Right lobe of liver (tissue), 6 donors: ENCODE results near the gene C1orf105. TPM values are rescaled to one million over a fixed set of nuclear protein-coding genes. Genes with fewer than 3 reads are reported as not detected.
A peak's percentile ranks its signal among the peaks of the same experiment; 100 is the strongest.

Experiments
- ATAC-seq, 4 donors: fragments of 200-7000 bp; cut with Tn5 transposase; one replicate each; pipeline ENCODE4 v1.9.1; 2020; ENCODE audit warnings: mild to moderate bottlenecking in 4 of 4, moderate library complexity in 4 of 4
- DNase-seq, 3 donors: peaks; one replicate each; pipeline ENCODE4 v3.0.0-alpha.2; 2020
- H3K27ac ChIP-seq, 3 donors: fragments of 200-600 bp; one replicate each; pipeline ENCODE4 v1.8.0; 2022
- H3K27me3 ChIP-seq, 2 donors: fragments of 200-600 bp; one replicate each; pipeline ENCODE4 v1.8.0; 2022
- H3K36me3 ChIP-seq, 4 donors: fragments of 200-600 bp; sonication (generic) in 1 of 4; one replicate each; pipeline versions ENCODE4 v1.5.1 to v1.8.0; 2017 to 2022; ENCODE audit warnings: control low read depth in 1 of 4
- H3K4me1 ChIP-seq, 4 donors: fragments of 200-600 bp; sonication (generic) in 1 of 4; one replicate each; pipeline versions ENCODE4 v1.5.1 to v1.8.0; 2017 to 2022; ENCODE audit warnings: control low read depth in 1 of 4
- H3K4me3 ChIP-seq, 3 donors: fragments of 200-600 bp; one replicate each; pipeline ENCODE4 v1.8.0; 2022
- H3K9me3 ChIP-seq, 4 donors: fragments of 200-600 bp; sonication (generic) in 1 of 4; one replicate each; pipeline versions ENCODE4 v1.5.1 to v1.8.0; 2017 to 2022; ENCODE audit warnings: control low read depth in 1 of 4
- CTCF ChIP-seq, 4 donors: fragments of 200-600 bp in 3 of 4; fragments of 450-650 bp in 1 of 4; IDR thresholded peaks; one replicate each; pipeline versions ENCODE4 v1.5.1 to v1.8.0; 2016 to 2022; ENCODE audit warnings: antibody characterized with exemption in 4 of 4, mild to moderate bottlenecking in 2 of 4
- POLR2A ChIP-seq: fragments of 450-650 bp; IDR thresholded peaks from one replicate; pipeline ENCODE4 v1.6.1; 2017; ENCODE audit warnings: antibody characterized with exemption, mild to moderate bottlenecking
- WGBS: methylation state at CpG from one replicate; pipeline ENCODE4 v1.1.6; 2018; ENCODE audit warnings: low coverage, low lambda C conversion rate; ENCODE audit not compliant: insufficient coverage; ENCODE audit errors: missing lambda C conversion rate; 5-methylcytosine and 5-hydroxymethylcytosine counted together
- intact Hi-C, 2 donors: fragments of 100-400 bp; cut with DNase I; formaldehyde crosslinking; loops; one replicate each; pipeline versions ENCODE4 v1.11.2 to v1.14.1; 2022
- total RNA-seq, 6 experiments: library from RNA; depleted of rRNA in 2 of 6; stranded (reverse); fragments of >200 nt in 2 of 6; fragmentation: NEBNext Ultra II Directional in 3 of 6; extraction: Animal tissue kit (Norgen Biotek cat#: 25700) in 3 of 6; gene quantifications; one replicate each; pipeline versions ENCODE4 v1.1.0 to v1.2.4, GENCODE V29; 2016 to 2023
- donor health status: DM: no; HTN: yes; CAD: no.
- donor health status: DM: no; HTN: no; CAD: no.
- donor health status: DM: no; HTN: no; CAD: no.
- donor health status: DM: no; HTN: yes; CAD: no.
- donor health status: DM: no; HTN: yes; CAD: no.

Gene C1orf105
- total RNA-seq, 6 experiments from 2014 or later: 0.24 to 1.3 (median 0.46) TPM; not detected in 2

- ATAC-seq (peak; percentile 100), DNase-seq (peak; percentile 92 to 93 (median 93))
- no peaks in the 10 kb centered on the region for H3K9me3 ChIP-seq
- peak within 1 kb of the TSS; percentile 85 to 98 (median 86) for H3K4me3 ChIP-seq
- intact Hi-C loops: loop anchor here in 1 of 2 donors (10.0 kb wide), 1 partner anchor 281 kb away; no protein-coding TSS in a partner anchor
- no peaks in the 10 kb centered on the region for H3K27me3 ChIP-seq
- H3K27ac ChIP-seq: peak within 1 kb of the TSS; percentile 69 to 82 (median 81)
- TF ChIP-seq POLR2A (peak; percentile 54), CTCF (IDR thresholded peaks at IDR 0.05) (peak; percentile 75 to 90 (median 86))
- H3K36me3 ChIP-seq: no peaks in the 10 kb centered on the region
- H3K4me1 ChIP-seq: peaks cover 0 to 10% (median 0%) of the 10 kb centered on the region in 4 donors
- 7% methylated on average over 27 of the region's 43 CpGs for whole genome bisulfite sequencing
Measured at GRCh38 chr1:172443666-172444453, 23.4 kb downstream of the C1orf105 start, which contains the start of gene PIGC. PIGC (minus strand) TSS chr1:172444069; CDS start chr1:172442622, 1,447 bp downstream.

GRCh38 chr1:172446547-172446946 is 26.1 kb downstream of the C1orf105 start:
- no peak for TF ChIP-seq POLR2A
- no peak for TF ChIP-seq CTCF (IDR thresholded peaks at IDR 0.05)
- WGBS: 77% methylated on average over 3 of the region's 3 CpGs
- H3K4me1 ChIP-seq: peaks cover 0 to 26% (median 0%) of the 10 kb centered on the region in 4 donors
- no peak for DNase-seq
- no peaks in the 10 kb centered on the region for H3K27me3 ChIP-seq
- ATAC-seq: no peak
- intact Hi-C loops: loop anchor here in 1 of 2 donors (10.0 kb wide), 1 partner anchor 278 kb away; no protein-coding TSS in a partner anchor
- H3K27ac ChIP-seq: no peak overlapping the region
- no peak overlapping the region for H3K4me3 ChIP-seq
- no peaks in the 10 kb centered on the region for H3K9me3 ChIP-seq
- no peaks in the 10 kb centered on the region for H3K36me3 ChIP-seq

DNA sequence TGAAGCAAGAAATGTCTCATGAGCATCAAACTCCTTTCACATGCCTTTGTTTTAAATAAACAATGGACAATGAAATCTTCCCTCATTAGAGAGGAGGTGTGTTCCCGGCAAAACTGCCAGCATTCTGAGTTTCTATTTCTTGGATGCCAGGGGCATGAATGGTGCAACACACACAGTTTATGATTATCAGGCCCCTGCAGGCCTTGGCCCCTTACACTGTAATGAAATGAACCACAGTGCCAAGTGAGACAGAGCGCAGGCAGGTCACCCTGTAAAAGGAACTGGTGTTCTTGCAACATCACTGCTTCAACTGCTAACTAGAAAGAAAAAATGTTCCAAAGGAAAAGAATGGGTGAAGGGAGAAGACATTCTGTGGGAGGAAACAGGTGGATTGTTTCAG is 27.2 kb downstream of the C1orf105 start:
- TF ChIP-seq CTCF (IDR thresholded peaks at IDR 0.05) (no peak), POLR2A (no peak)
- no peaks in the 10 kb centered on the region for H3K9me3 ChIP-seq
- WGBS: 54% methylated on average over 2 of the region's 2 CpGs
- intact Hi-C loops: loop anchor here in 1 of 2 donors (10.0 kb wide), 1 partner anchor 277 kb away; no protein-coding TSS in a partner anchor
- H3K27ac ChIP-seq: no peak overlapping the region
- peaks cover 0 to 27% (median 0%) of the 10 kb centered on the region in 4 donors for H3K4me1 ChIP-seq
- DNase-seq: no peak
- no peaks in the 10 kb centered on the region for H3K36me3 ChIP-seq
- no peak for ATAC-seq
- no peaks in the 10 kb centered on the region for H3K27me3 ChIP-seq
- no peak overlapping the region for H3K4me3 ChIP-seq

DNA sequence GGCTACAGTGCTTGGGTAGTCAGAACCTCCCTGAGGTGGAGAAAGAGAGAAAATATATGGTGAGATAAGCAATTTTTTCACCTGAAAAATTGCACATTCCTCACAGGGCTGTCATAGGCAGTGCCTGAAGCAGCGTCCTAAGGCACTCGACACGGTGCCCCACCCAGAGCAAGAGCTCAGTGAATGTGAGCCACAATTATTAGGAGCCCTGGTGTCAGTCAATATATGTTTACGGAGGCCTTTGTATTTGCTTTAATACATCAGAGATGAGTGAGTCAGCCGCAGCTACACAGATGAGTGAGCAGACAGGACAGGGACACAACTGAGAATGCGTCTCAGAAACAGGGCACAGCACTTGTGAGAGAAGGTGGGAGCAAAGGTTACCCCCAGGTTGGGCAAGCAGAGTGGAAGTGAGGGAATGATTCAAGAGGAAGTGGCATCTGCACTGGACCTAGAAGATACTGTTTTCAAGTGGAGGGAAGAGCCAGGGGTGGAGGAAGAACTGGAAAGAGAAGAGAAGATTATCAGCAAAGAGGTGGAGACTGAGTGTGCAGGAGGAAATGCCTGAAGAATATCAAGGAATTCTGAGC is 28.6 kb downstream of the C1orf105 start:
- peak in 1 of 3 donors; percentile 19 for DNase-seq
- WGBS: 77% methylated on average over 6 of the region's 6 CpGs
- TF ChIP-seq POLR2A: no peak
- TF ChIP-seq CTCF (IDR thresholded peaks at IDR 0.05): no peak
- Histone ChIP-seq H3K27ac (no peak overlapping the region), H3K36me3 (no peaks in the 10 kb centered on the region), H3K9me3 (no peaks in the 10 kb centered on the region), H3K4me1 (peaks cover 0 to 25% (median 2%) of the 10 kb centered on the region in 4 donors), H3K4me3 (no peak overlapping the region), H3K27me3 (no peaks in the 10 kb centered on the region)
- peak in 1 of 4 donors; percentile 2 for ATAC-seq
- intact Hi-C loops: loop anchor here in 1 of 2 donors (10.0 kb wide), 1 partner anchor 276 kb away; no protein-coding TSS in a partner anchor
